GM19043 (cell line): ENCODE results near the gene SUSD4.
"Not testable (repeated sequence)": the region's sequence is repeated elsewhere in the genome, so short reads cannot be mapped to it uniquely, and the experiment has no call there.

ENCODE experiments used
- ATAC-seq: cut with Tn5 transposase; IDR thresholded peaks from one replicate; pipeline ENCODE4 v1.9.1; 2021; ENCODE audit warnings: low read depth; ENCODE audit not compliant: unreplicated experiment

SUSD4 gene

GRCh38 chr1:223363856-223364684, at the start of gene SUSD4:
Gene SUSD4 (minus strand): TSS chr1:223364176. CDS start chr1:223363425, 751 bp downstream.
- no peak for ATAC-seq

GRCh38 chr1:223413216-223413615, 49.2 kb upstream of the SUSD4 start:
- ATAC-seq: no peak

- ATAC-seq: no peak
Measured at GRCh38 chr1:223411710-223412109, 47.7 kb upstream of the SUSD4 start.

- ATAC-seq: no peak
Measured at GRCh38 chr1:223411309-223411708, 47.3 kb upstream of the SUSD4 start.

- ATAC-seq: no peak
Measured at GRCh38 chr1:223410036-223410435, 46.1 kb upstream of the SUSD4 start.

GRCh38 chr1:223405507-223405906, 41.5 kb upstream of the SUSD4 start:
- ATAC-seq: no peak

- no peak for ATAC-seq
Measured at GRCh38 chr1:223403184-223403815, 39.3 kb upstream of the SUSD4 start.

- ATAC-seq: no peak
Measured at GRCh38 chr1:223402790-223403142, 38.8 kb upstream of the SUSD4 start.

GRCh38 chr1:223401873-223402789, 38.2 kb upstream of the SUSD4 start:
- ATAC-seq: no peak

- ATAC-seq: not testable (repeated sequence)
Measured at GRCh38 chr1:223399393-223399792, 35.4 kb upstream of the SUSD4 start.

- no peak for ATAC-seq
Measured at GRCh38 chr1:223394706-223395105, 30.7 kb upstream of the SUSD4 start.

- ATAC-seq: no peak
Measured at GRCh38 chr1:223394242-223394641, 30.3 kb upstream of the SUSD4 start.

GRCh38 chr1:223393275-223394214, 29.6 kb upstream of the SUSD4 start, which contains the start of gene CCDC185:
Gene CCDC185 (plus strand): TSS chr1:223393415. CDS start chr1:223393476, 61 bp downstream.
- ATAC-seq: no peak

GRCh38 chr1:223390618-223391017, 26.6 kb upstream of the SUSD4 start:
- ATAC-seq: no peak

- ATAC-seq: no peak
Measured at GRCh38 chr1:223386013-223386412, 22.0 kb upstream of the SUSD4 start.

- no peak for ATAC-seq
Measured at GRCh38 chr1:223378754-223379153, 14.8 kb upstream of the SUSD4 start.

GRCh38 chr1:223374064-223374610, 10.2 kb upstream of the SUSD4 start:
- ATAC-seq: no peak

GRCh38 chr1:223364685-223365382, 858 bp upstream of the SUSD4 start:
- ATAC-seq: no peak
